ENCODE data around the gene ZNF285. TPM values are rescaled to one million over a fixed set of nuclear protein-coding genes. Genes with fewer than 3 reads are reported as not detected.
A peak's percentile ranks its signal among the peaks of the same experiment; 100 is the strongest.
"Not testable (repeated sequence)": the region's sequence is repeated elsewhere in the genome, so short reads cannot be mapped to it uniquely, and the experiment has no call there.

Gene ZNF285
- total RNA-seq, 1 donor from 2014 or later, result 0.98 TPM

DNA sequence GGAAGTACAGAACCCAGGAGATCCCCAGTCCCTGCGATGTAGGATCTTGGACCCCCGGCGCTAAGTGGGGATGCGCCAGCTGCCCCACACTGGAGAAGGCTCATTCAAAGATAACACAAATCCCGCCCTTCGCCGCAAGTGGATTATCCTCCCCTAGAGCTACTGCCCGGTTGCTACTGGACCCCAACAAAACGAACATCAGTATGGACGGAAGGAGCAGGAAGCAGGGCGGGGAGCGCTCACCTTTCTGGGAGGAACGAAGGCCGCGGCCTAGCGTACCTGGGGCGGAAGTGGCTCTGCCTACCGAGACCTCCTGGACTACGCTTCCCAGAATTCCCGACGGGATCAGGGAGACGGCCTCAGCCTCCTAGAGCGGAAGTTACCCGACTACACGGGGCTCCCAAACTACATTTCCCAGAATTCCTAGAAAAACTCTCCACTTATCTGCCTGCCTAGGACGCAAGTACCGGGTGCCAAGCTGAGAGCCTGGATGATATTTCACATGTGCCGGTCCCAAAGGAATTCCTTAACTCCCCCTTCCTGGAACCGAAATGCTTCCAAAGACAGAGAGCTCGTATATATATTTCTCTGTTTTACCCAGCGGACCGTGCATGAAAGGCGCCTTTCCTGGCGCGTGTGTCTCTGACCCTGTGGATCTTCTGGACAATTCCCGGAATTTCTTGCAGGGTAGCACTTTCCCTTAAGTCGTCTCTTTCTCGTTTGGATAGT, 44.9 kb downstream of the ZNF285 start, which contains the start of gene ZNF112:
ZNF112 (minus strand) TSS at position 298 of the 729 bp plus-strand sequence. CDS start 16,141 bp downstream, outside the sequence.
- H3K27me3 ChIP-seq, result no peaks in the 10 kb centered on the region
- intact Hi-C loops (cut with DNase I), result no loop called here
- DNase-seq (ENCODE audit: extremely low spot score in 2 of 2), result peak in 1 of 2 donors; percentile 89

DNA sequence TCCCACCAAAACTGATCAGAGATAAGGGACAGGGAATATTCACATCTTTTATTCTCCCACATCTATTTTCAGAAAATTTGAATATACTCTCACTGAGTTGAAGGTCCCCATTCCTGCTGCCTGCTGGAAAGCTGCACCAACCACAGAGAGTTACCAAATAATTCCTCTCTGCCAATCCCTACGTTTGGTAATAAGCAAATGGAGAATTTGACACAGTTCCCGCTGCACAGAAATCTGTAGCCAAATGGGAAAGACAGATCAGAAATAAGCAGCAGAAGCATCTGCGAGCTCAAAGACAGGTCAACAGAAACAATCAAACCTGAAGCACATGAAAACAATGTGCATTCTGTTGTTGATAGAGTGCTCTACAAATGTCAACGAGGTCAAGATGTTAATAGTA, 54.9 kb downstream of the ZNF285 start:
- TF ChIP-seq, protein P1, sequence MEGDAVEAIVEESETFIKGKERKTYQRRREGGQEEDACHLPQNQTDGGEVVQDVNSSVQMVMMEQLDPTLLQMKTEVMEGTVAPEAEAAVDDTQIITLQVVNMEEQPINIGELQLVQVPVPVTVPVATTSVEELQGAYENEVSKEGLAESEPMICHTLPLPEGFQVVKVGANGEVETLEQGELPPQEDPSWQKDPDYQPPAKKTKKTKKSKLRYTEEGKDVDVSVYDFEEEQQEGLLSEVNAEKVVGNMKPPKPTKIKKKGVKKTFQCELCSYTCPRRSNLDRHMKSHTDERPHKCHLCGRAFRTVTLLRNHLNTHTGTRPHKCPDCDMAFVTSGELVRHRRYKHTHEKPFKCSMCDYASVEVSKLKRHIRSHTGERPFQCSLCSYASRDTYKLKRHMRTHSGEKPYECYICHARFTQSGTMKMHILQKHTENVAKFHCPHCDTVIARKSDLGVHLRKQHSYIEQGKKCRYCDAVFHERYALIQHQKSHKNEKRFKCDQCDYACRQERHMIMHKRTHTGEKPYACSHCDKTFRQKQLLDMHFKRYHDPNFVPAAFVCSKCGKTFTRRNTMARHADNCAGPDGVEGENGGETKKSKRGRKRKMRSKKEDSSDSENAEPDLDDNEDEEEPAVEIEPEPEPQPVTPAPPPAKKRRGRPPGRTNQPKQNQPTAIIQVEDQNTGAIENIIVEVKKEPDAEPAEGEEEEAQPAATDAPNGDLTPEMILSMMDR (IDR thresholded peaks at IDR 0.05), result no peak
- no peak for TF ChIP-seq POLR2A (IDR thresholded peaks at IDR 0.05)
- no peak for TF ChIP-seq POLR2AphosphoS5 (IDR thresholded peaks at IDR 0.05; ENCODE audit: insufficient read depth in 1 of 2, low read depth in 1 of 2)

More for the DNA sequence above, 44.9 kb downstream of the ZNF285 start, which contains the start of gene ZNF112:
- TF ChIP-seq, protein P1 (IDR thresholded peaks at IDR 0.05), result no peak
- TF ChIP-seq POLR2AphosphoS5 (IDR thresholded peaks at IDR 0.05; ENCODE audit: insufficient read depth in 1 of 2, low read depth in 1 of 2), result peak; percentile 66 to 94
- peaks cover 3% of the 10 kb centered on the region for H3K9me3 ChIP-seq
- peaks cover 0 to 5% of the 10 kb centered on the region in 2 donors for H3K36me3 ChIP-seq
- H3K4me3 ChIP-seq, result peak within 1 kb of the TSS; percentile 54 to 59
- peaks cover 8% of the 10 kb centered on the region for H3K4me1 ChIP-seq
- H3K27ac ChIP-seq, result peak within 1 kb of the TSS; percentile 34

DNA sequence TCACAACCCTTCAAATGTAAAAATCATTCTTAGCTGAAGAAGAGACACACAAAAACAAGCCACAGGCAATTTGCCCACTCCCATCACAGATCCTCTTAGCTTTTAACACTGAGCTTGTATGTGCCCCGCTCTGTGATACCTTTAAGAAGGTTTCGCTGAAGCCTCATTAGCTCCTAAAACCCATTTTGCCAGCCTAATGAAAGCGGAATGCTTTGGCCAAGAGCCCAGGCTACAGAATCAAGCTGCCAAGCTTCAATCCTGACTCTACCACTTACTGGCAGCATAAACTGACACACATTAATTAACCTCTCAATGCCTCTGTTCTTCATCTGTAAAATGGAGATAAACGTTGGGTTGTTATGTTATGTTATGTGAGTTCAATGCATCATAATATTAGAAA, 55.4 kb downstream of the ZNF285 start:
- Histone ChIP-seq H3K4me1 (no peaks in the 10 kb centered on the region), H3K27ac (no peak overlapping the region), H3K4me3 (no peak overlapping the region), H3K27me3 (no peaks in the 10 kb centered on the region), H3K36me3 (peaks cover 0 to 30% of the 10 kb centered on the region in 2 donors), H3K9me3 (peaks cover 31% of the 10 kb centered on the region)
- DNase-seq (ENCODE audit: extremely low spot score in 2 of 2), result no peak
- no peak for TF ChIP-seq POLR2A (IDR thresholded peaks at IDR 0.05)
- TF ChIP-seq POLR2AphosphoS5 (IDR thresholded peaks at IDR 0.05; ENCODE audit: insufficient read depth in 1 of 2, low read depth in 1 of 2), result no peak
- TF ChIP-seq, protein P1 (IDR thresholded peaks at IDR 0.05), result no peak
- intact Hi-C loops (cut with DNase I), result no loop called here

More for the DNA sequence above, 54.9 kb downstream of the ZNF285 start:
- H3K27ac ChIP-seq, result no peak overlapping the region
- H3K4me3 ChIP-seq, result no peak overlapping the region
- DNase-seq (ENCODE audit: extremely low spot score in 2 of 2), result no peak
- intact Hi-C loops (cut with DNase I), result no loop called here
- peaks cover 0 to 26% of the 10 kb centered on the region in 2 donors for H3K36me3 ChIP-seq
- no peaks in the 10 kb centered on the region for H3K4me1 ChIP-seq
- peaks cover 28% of the 10 kb centered on the region for H3K9me3 ChIP-seq
- no peaks in the 10 kb centered on the region for H3K27me3 ChIP-seq

DNA sequence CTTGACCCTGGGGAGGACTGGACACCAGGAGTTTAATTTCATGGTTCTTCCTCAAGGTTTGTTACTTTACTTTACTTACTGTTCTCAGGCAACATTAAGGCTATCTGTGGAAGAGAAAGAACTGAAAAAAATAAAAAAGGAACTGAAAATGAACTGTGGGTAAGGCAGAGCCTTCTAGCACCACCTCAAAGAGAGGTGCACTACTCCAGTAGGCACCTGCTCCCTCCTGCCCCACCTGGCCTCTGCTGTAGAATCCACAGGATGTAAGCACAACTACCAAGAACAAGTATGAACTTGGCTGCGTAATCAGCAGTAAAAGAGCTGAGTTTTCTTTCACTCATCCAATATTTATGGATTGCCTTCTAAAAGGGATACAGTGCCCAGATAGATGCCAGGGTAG, 57.2 kb downstream of the ZNF285 start:
- Histone ChIP-seq H3K36me3 (peaks cover 5 to 47% of the 10 kb centered on the region in 2 donors), H3K4me1 (no peaks in the 10 kb centered on the region), H3K27ac (no peak overlapping the region), H3K27me3 (no peaks in the 10 kb centered on the region), H3K9me3 (peaks cover 38% of the 10 kb centered on the region), H3K4me3 (no peak overlapping the region)
- no peak for DNase-seq (ENCODE audit: extremely low spot score in 2 of 2)
- intact Hi-C loops (cut with DNase I), result no loop called here
- TF ChIP-seq POLR2A (IDR thresholded peaks at IDR 0.05), result no peak
- no peak for TF ChIP-seq POLR2AphosphoS5 (IDR thresholded peaks at IDR 0.05; ENCODE audit: insufficient read depth in 1 of 2, low read depth in 1 of 2)
- TF ChIP-seq, protein P1 (IDR thresholded peaks at IDR 0.05), result no peak

DNA sequence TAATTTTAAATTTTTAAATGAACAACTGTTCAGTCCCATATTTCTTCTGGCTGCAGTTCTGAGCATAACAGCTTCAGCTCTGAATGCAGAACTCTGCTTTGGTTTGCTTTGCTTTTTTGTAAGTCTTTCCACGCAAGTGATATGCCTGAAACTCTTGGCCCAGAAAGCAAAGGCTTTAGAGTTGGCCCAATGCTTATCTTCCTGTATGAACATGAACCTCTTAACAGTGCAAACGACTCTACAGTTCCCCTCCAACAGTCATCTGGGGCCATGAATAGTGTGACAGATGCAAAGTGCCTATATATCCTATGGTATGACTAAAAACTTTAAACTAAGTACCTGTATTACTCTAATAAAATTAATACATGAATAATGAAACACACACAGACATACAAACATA, 59.6 kb downstream of the ZNF285 start:
- TF ChIP-seq POLR2A (IDR thresholded peaks at IDR 0.05) (no peak), POLR2AphosphoS5 (IDR thresholded peaks at IDR 0.05; ENCODE audit: insufficient read depth in 1 of 2, low read depth in 1 of 2) (no peak)
- TF ChIP-seq, protein P1 (IDR thresholded peaks at IDR 0.05), result no peak
- Histone ChIP-seq H3K36me3 (peaks cover 5 to 64% of the 10 kb centered on the region in 2 donors), H3K4me1 (no peaks in the 10 kb centered on the region), H3K27ac (no peak overlapping the region), H3K4me3 (no peak overlapping the region), H3K9me3 (peaks cover 28% of the 10 kb centered on the region), H3K27me3 (no peaks in the 10 kb centered on the region)
- intact Hi-C loops (cut with DNase I), result no loop called here
- DNase-seq (ENCODE audit: extremely low spot score in 2 of 2), result no peak

DNA sequence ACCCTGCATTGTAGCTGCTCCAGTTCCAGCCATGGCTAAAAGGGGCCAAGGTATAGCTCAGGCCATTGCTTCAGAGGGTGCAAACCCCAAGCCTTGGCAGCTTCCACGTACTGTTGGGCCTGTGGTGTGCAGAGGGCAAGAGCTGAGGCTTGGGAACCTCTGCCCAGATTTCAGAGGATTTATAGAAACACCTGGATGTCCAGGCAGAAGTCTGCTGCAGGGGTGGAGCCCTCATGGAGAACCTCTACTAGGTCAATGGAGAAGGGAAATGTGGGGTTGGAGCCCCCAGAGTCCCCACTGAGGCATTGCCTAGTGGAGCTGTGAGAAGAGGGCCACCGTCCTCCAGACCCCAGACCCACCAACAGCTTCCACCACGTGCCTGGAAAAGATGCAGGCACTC, 66.8 kb downstream of the ZNF285 start:
- Histone ChIP-seq H3K9me3 (peaks cover 21% of the 10 kb centered on the region), H3K36me3 (peaks cover 13 to 91% of the 10 kb centered on the region in 2 donors)
- intact Hi-C loops (cut with DNase I); H3K27me3 ChIP-seq; H3K4me3 ChIP-seq; H3K4me1 ChIP-seq; DNase-seq (ENCODE audit: extremely low spot score in 2 of 2); H3K27ac ChIP-seq: not testable (repeated sequence)

Measured in vagina (tissue), 2 donors.